Astrocyte (in vitro differentiated cells and primary cell): ENCODE measurements around the gene SLC9A1. TPM values are rescaled to one million over a fixed set of nuclear protein-coding genes. Genes with fewer than 3 reads are reported as not detected.

Experiments used
- DNase-seq: peaks from one replicate; pipeline ENCODE4 v3.0.0-alpha.2; 2010; ENCODE audit warnings: low read depth
- FAIRE-seq: peaks from 2 replicates; lab custom pipeline; 2011; peaks lifted over from hg19 to GRCh38; lab: Jason Lieb, UNC
- H2AFZ ChIP-seq: 2 replicates; pipeline ENCODE4 v1.6.0; 2012; ENCODE audit warnings: low read depth, low read length, inconsistent platforms
- H3K27ac ChIP-seq: 2 replicates; pipeline ENCODE4 v1.5.1; 2011; ENCODE audit warnings: low read depth, low read length, inconsistent platforms
- H3K27me3 ChIP-seq: 2 replicates; pipeline ENCODE4 v1.6.0; 2011; ENCODE audit warnings: low read length, inconsistent platforms; ENCODE audit not compliant: insufficient read depth
- H3K36me3 ChIP-seq: 2 replicates; pipeline ENCODE4 v1.5.1; 2011; ENCODE audit warnings: low read length, inconsistent platforms; ENCODE audit not compliant: insufficient read depth
- H3K4me1 ChIP-seq: 2 replicates; pipeline ENCODE4 v1.5.1; 2011; ENCODE audit warnings: low read length, inconsistent platforms; ENCODE audit not compliant: insufficient read depth
- H3K4me2 ChIP-seq: 2 replicates; pipeline ENCODE4 v1.6.0; 2012; ENCODE audit warnings: low read length, inconsistent platforms
- H3K4me3 ChIP-seq: 2 replicates; pipeline ENCODE4 v1.5.1; 2011; ENCODE audit warnings: low read depth, mild to moderate bottlenecking, low read length, inconsistent platforms; ENCODE audit not compliant: insufficient read depth
- H3K79me2 ChIP-seq: 2 replicates; pipeline ENCODE4 v1.6.0; 2012; ENCODE audit warnings: mild to moderate bottlenecking, low read length, inconsistent platforms; ENCODE audit not compliant: insufficient read depth
- H3K9ac ChIP-seq: 2 replicates; pipeline ENCODE4 v1.6.0; 2012; ENCODE audit warnings: mild to moderate bottlenecking, low read length, inconsistent platforms
- H3K9me3 ChIP-seq: 2 replicates; pipeline ENCODE4 v1.5.1; 2012; ENCODE audit warnings: low read depth, mild to moderate bottlenecking, low read length, inconsistent platforms; ENCODE audit not compliant: insufficient read depth
- H4K20me1 ChIP-seq: 2 replicates; pipeline ENCODE4 v1.6.0; 2012; ENCODE audit warnings: low read length, inconsistent platforms; ENCODE audit not compliant: insufficient read depth
- H3K27ac Mint-ChIP-seq: one replicate; pipeline ENCODE4 v1.8.0; 2021; ENCODE audit warnings: mild to moderate bottlenecking, mixed read lengths; ENCODE audit not compliant: unreplicated experiment
- H3K27me3 Mint-ChIP-seq: one replicate; pipeline ENCODE4 v1.8.0; 2021; ENCODE audit warnings: low read depth, mixed read lengths; ENCODE audit not compliant: unreplicated experiment
- H3K36me3 Mint-ChIP-seq: one replicate; pipeline ENCODE4 v1.8.0; 2021; ENCODE audit warnings: low read depth, mixed read lengths; ENCODE audit not compliant: unreplicated experiment
- H3K4me1 Mint-ChIP-seq: one replicate; pipeline ENCODE4 v1.8.0; 2021; ENCODE audit warnings: low read depth, mixed read lengths; ENCODE audit not compliant: unreplicated experiment
- H3K4me3 Mint-ChIP-seq: one replicate; pipeline ENCODE4 v1.8.0; 2021; ENCODE audit warnings: mild to moderate bottlenecking, moderate library complexity, mixed read lengths; ENCODE audit not compliant: unreplicated experiment
- H3K9me3 Mint-ChIP-seq: one replicate; pipeline ENCODE4 v1.8.0; 2021; ENCODE audit warnings: mild to moderate bottlenecking, mixed read lengths; ENCODE audit not compliant: unreplicated experiment
- CTCF ChIP-seq: IDR thresholded peaks from 2 replicates; pipeline ENCODE4 v1.5.1; 2011; ENCODE audit warnings: low read depth, mild to moderate bottlenecking, inconsistent platforms, low read length, moderate library complexity; ENCODE audit not compliant: insufficient read depth
- EZH2 ChIP-seq: IDR thresholded peaks from 2 replicates; pipeline ENCODE4 v1.6.1; 2012; ENCODE audit warnings: mild to moderate bottlenecking, low read length, inconsistent platforms; ENCODE audit not compliant: insufficient read depth
- total RNA-seq: library from RNA; stranded (reverse); gene quantifications from 2 replicates; pipeline ENCODE4 v1.2.1, GENCODE V29; 2021

Gene SLC9A1
- total RNA-seq, 1 donor from 2014 or later = 49.3 TPM

- Histone ChIP-seq H3K79me2 (no peaks in the 10 kb centered on the region), H4K20me1 (no peaks in the 10 kb centered on the region), H3K27me3 (peaks cover 3% of the 10 kb centered on the region), H3K4me3 (no peak overlapping the region), H3K27ac (no peak overlapping the region), H2AFZ (no peak overlapping the region), H3K9me3 (no peaks in the 10 kb centered on the region), H3K36me3 (no peaks in the 10 kb centered on the region), H3K9ac (no peak overlapping the region), H3K4me2 (no peak overlapping the region), H3K4me1 (no peaks in the 10 kb centered on the region)
- no peak for DNase-seq
- Mint-ChIP-seq H3K9me3 (no peaks in the 10 kb centered on the region), H3K36me3 (no peaks in the 10 kb centered on the region), H3K4me3 (no peak overlapping the region), H3K4me1 (no peaks in the 10 kb centered on the region), H3K27me3 (peaks cover 15% of the 10 kb centered on the region), H3K27ac (no peak overlapping the region)
- TF ChIP-seq CTCF = no peak
- no peak for TF ChIP-seq EZH2
- no peak for FAIRE-seq
Observed at GRCh38 chr1:27071049-27071416, 83.9 kb downstream of the SLC9A1 start.

GRCh38 chr1:27070390-27071048, 84.4 kb downstream of the SLC9A1 start:
- DNase-seq (no peak), FAIRE-seq (no peak)
- no peaks in the 10 kb centered on the region for H3K4me1 ChIP-seq
- Mint-ChIP-seq H3K27ac (no peak overlapping the region), H3K4me3 (no peak overlapping the region), H3K4me1 (no peaks in the 10 kb centered on the region), H3K27me3 (peaks cover 15% of the 10 kb centered on the region), H3K36me3 (no peaks in the 10 kb centered on the region), H3K9me3 (no peaks in the 10 kb centered on the region)
- H4K20me1 ChIP-seq = no peaks in the 10 kb centered on the region
- no peaks in the 10 kb centered on the region for H3K9me3 ChIP-seq
- H3K36me3 ChIP-seq = no peaks in the 10 kb centered on the region
- H3K4me3 ChIP-seq = no peak overlapping the region
- H3K9ac ChIP-seq = no peak overlapping the region
- TF ChIP-seq CTCF = no peak
- TF ChIP-seq EZH2 = no peak
- H3K27me3 ChIP-seq = peaks cover 3% of the 10 kb centered on the region
- no peak overlapping the region for H2AFZ ChIP-seq
- no peak overlapping the region for H3K27ac ChIP-seq
- H3K4me2 ChIP-seq = no peak overlapping the region
- no peaks in the 10 kb centered on the region for H3K79me2 ChIP-seq

GRCh38 chr1:27068922-27069321, 86.0 kb downstream of the SLC9A1 start:
- H3K4me3 ChIP-seq = no peak overlapping the region
- H3K4me1 Mint-ChIP-seq = no peaks in the 10 kb centered on the region
- H3K4me2 ChIP-seq = no peak overlapping the region
- no peaks in the 10 kb centered on the region for H3K36me3 Mint-ChIP-seq
- H2AFZ ChIP-seq = no peak overlapping the region
- H3K9ac ChIP-seq = no peak overlapping the region
- H3K36me3 ChIP-seq = no peaks in the 10 kb centered on the region
- DNase-seq (no peak), FAIRE-seq (no peak)
- H3K27ac Mint-ChIP-seq = no peak overlapping the region
- H3K9me3 ChIP-seq = no peaks in the 10 kb centered on the region
- peaks cover 3% of the 10 kb centered on the region for H3K27me3 ChIP-seq
- no peak overlapping the region for H3K4me3 Mint-ChIP-seq
- H3K27me3 Mint-ChIP-seq = peaks cover 11% of the 10 kb centered on the region
- no peaks in the 10 kb centered on the region for H3K9me3 Mint-ChIP-seq
- no peaks in the 10 kb centered on the region for H3K4me1 ChIP-seq
- no peak for TF ChIP-seq EZH2
- no peak for TF ChIP-seq CTCF
- no peak overlapping the region for H3K27ac ChIP-seq
- H3K79me2 ChIP-seq = no peaks in the 10 kb centered on the region
- H4K20me1 ChIP-seq = no peaks in the 10 kb centered on the region
